Stimulated activated CD8-positive, alpha-beta memory T cell treated with anti-CD3 and anti-CD28 coated beads, Interleukin-12 subunit alpha, Interleukin-12 subunit beta, amount 100 ng/mL, for 24 hours (primary cell): ENCODE data around the gene PDGFRA.

Source experiments
- DNase-seq: peaks from one replicate; pipeline ENCODE4 v3.0.0-alpha.2; 2020; ENCODE audit errors: extremely low read depth

The PDGFRA gene

DNA sequence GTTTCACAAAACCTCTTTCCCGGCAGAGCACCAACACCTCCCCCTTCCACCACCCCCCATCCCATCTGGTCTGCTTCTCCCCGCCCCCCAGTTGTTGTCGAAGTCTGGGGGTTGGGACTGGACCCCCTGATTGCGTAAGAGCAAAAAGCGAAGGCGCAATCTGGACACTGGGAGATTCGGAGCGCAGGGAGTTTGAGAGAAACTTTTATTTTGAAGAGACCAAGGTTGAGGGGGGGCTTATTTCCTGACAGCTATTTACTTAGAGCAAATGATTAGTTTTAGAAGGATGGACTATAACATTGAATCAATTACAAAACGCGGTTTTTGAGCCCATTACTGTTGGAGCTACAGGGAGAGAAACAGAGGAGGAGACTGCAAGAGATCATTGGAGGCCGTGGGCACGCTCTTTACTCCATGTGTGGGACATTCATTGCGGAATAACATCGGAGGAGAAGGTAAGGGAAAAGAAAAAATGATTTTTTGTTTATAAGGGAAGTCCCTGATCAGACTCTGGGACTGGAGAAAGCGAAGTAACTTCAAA lies at the start of gene PDGFRA:
Gene PDGFRA, plus strand, starts transcription at position 333 of the 541 bp plus-strand sequence. CDS start 29,476 bp downstream, outside the sequence.
- no peak for DNase-seq

DNA sequence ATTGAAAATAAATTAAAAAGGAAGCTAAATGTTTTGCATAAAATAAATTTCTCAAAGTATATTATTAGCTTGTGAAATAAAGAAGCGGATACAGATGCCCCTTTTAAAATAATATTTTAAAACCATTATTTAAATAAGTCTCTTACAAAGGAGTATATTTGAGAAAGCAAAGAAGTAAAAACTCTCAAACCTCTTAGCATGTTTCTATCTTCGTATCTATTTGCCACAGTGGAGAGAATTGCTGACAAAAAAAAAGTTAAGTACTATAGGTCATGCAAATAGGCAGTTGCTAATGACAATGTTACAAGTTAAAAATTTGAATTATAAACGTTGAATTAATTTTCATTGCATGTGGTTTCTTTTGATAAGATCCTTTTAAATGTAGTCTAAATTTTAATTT lies 44.5 kb upstream of the PDGFRA start:
- no peak for DNase-seq

DNA sequence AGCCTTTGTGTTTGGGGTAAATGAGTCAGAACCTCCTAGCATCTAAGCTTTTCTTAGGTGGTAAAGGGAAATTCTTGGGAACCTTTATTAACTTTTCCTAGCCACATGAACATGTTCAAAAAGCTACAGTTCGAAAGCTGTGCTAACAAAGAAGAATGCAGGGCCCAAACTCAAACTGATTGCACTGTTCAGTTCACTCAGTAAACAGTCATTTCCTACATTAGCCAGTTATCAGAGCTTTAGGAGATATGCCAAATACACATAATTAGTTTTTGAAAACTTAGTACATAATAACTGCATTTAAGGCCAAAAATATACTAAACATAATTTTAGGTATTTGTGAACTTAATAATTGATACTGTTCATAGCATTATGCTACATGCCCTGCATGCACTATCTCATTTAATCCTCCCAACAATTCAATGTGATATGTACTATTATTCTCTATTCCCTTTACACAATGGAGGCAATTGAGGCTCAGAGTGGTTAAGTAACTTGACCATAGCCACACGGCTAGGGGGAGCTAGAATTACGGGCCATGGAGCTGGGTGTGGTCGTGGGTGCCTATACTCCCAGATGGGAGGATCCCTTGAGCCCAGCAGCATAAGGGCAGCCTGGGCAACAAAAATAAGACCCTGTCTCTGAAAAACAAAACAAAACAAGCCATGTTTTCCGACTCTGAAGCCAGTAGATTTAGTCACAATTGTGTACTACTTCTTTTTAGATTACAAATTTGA lies 43.9 kb upstream of the PDGFRA start:
- no peak for DNase-seq

DNA sequence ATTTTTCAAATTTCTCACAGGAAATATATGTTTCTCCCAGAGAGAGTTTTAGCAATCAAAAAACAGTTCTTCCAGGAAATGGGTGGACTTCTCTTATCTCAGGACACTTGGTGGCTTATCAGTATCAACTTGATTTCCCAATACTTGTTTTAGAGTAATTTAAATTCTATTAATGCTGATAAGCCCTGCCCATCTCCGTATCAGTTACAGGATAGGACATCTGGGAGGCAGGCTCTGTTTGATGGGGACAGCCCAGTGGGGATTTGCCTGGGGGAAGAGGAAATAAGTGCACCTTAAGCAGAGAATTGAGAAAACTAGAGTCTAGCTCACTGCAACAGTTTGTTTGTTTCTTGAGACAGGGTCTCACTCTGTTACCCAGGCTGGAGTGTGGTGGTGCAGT lies 43.2 kb upstream of the PDGFRA start:
- DNase-seq: no peak

DNA sequence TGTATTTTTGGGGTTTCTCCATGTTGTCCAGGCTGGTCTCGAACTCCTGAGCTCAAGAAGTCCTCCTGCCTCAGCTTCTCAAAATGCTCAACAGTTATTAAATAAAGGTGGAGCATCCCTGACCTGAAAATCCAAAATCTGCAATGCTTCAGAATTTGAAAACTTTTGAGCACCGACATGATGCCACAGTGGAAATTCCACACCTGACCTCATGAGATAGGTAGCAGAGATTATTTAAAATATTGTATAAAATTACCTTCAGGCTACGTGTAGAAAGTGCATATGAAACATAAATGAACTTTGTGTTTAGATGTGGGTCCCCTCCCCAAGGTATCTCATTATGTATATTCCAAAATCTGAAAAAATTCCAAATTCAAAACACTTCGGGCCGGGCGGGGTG lies 42.7 kb upstream of the PDGFRA start:
- no peak for DNase-seq

DNA sequence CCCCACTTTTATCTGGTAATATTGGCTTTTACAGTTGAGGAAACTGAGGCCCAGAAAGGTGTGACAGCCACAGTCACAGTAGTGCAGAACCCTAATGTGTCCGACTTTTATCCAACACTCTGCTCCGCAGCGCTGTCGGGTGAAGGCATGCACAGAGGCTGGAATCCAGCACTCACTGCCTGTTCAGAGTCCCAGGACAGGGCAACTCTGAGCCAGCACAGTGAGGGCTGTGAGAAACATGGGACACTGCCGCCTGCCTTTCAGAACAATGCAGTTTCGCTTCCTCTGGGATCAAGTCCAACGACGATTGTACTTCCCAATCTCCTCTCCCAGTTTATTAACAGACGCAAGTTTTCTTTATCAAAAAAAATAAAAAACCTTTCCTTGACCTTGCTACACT lies 41.9 kb upstream of the PDGFRA start:
- no peak for DNase-seq

DNA sequence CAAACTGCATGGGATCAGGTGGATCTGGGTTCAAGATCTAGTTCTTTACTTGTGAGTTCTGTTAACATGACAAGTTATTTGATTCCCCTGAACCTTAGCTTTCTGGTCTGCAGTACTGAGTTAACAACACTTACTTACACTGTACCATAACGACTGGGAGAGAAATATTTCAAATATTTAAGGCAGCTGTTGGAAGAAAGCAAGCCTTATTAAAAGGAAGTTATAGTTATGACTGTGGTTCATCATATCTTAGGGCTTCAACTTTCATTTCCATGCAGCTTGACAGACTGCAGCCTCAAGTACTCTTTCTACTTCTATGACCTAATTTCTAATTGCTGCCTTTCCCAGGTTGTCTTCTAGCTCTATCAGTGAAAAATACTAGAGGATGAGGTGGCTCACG lies 40.0 kb upstream of the PDGFRA start:
- DNase-seq: no peak

DNA sequence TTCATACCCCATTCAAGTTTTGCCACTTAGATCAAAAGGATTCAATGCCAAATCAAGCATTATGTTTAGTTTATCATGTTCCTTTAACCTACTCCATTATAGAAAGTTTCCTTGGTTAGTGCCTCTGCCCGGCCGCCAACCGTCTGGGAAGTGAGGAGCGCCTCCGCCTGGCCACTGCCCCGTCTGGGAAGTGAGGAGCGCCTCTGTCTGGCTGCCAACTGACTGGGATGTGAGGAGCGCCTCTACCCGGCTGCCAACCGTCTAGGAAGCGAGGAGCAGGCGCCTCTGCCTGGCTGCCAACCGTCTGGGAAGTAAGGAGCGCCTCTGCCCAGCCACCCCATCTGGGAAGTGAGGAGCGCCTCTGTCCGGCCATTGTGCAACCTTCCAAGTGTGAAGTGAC lies 36.3 kb upstream of the PDGFRA start:
- DNase-seq: no peak

DNA sequence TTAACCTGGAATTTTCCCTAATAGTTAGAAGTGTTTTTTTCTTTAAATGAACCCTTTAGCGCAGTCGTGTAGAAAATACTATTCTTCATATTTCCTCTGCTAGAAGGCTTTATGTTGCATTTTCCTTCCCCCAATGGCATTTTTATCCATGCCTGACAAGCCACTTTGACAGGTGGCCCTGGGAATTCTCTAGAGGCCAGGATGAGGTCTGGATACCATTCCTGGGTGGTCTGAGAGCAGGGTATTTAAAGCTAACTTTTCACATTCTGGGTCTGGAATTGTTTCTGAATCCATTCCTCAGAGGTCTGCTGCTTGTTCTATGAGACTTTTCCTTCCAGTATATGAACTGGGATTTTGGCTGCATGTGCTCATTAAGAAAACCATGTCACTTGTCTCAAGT lies 31.2 kb upstream of the PDGFRA start:
- DNase-seq: no peak

DNA sequence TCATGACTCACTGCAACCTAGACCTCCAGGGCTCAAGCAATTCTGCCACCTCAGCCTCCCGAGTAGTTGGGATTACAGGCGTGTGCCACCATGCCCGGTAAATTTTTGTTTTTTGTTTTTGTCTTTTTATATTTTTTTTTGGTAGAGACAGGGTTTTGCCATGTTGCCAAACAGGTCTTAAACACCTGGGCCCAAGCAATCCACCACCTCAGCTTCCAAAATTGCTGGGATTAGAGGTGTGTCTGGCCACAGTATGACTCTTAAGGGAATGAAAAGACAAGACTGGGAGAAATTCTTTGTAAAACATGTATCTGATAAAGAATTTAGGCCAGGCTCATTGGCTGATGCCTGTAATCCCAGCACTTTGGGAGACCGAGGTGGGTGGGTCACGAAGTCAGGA lies 29.2 kb upstream of the PDGFRA start:
- DNase-seq: no peak

DNA sequence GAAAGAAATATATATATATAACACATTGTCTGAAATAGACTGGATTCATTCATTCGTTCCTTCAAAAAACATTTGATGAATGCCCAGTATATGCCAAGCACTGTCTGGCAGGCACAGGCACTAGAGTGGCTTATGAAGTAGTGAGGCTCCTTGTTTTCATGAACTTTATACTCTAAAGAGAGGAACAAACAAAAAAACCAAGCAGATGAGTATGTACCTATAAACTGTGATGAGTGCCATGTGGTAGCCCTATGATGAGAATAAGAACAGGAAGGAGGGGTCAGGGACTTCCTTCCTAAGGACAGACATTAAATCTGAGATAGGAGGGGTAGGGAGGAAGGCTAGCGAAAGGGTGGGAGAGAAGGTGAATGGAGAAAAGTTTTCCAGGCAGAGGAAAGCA lies 19.5 kb upstream of the PDGFRA start:
- no peak for DNase-seq

DNA sequence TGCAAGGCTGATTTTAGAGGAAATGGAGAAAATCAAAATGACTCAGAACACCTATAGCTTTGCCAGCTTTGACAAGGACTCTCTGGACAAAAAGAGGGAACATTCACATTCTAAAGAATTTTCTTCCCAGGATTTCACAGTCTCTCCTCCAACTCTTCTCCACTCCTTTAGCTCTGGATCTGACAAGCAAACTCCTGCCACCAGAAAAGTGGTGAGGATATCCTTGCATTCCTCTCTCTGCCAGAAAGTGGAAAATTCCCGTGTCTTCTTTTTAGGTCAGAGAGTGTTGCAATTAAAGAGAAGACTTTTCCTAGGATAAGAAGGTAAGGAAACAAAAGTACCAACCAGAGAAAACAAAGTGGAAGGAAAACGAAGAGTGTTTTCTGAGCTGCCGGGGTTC lies 16.1 kb upstream of the PDGFRA start:
- DNase-seq: no peak

DNA sequence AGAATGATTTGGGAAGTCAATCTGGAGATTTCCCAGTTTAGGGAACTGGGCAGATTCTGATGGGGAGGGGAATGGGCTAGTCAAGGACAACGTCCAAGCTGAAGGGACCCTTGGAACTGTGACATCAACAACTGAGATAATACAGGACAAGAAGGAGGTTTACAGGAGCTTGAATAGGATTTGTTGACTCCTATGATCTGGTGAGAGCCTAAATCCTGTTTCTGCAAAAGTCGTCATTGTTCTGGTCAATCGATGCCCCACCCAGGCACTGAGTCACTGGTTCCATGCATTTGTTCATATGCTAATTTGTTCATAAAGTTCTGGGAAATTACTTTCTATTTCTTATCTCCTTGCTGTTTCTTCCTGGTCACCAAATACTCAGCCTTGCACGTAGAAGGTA lies 15.3 kb upstream of the PDGFRA start:
- no peak for DNase-seq

DNA sequence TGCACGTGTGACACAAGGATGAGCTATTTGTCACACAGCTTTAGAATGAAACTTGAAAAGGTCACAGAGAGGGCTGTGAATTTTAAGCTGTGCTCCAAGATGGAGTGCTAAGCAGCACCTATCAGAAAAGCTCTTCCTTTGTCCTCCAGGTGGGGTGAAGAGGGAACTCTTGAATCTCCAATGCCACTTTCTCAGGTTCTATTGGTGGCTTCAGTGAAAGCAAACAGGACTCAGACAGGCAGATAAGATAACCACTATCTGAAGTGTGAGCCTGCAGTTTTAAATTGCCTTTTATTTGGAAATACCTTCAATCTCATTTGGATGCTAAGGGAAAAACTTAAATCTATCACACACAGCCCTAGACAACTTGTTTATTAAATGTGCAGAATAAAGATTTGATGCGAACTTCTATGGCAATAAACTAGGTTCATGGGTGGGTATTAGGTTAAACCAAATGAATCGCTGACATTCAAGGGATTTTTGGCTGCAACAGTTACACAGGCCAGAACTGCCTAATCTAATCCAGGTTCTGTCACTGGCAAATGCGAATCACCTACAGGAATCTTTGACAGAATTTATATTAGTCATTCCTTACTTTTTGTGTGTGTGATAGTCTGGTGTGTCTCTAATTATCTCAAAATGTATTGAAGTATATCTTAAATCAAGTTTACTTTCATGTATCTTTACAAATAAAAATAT lies 13.6 kb upstream of the PDGFRA start:
- DNase-seq: no peak

DNA sequence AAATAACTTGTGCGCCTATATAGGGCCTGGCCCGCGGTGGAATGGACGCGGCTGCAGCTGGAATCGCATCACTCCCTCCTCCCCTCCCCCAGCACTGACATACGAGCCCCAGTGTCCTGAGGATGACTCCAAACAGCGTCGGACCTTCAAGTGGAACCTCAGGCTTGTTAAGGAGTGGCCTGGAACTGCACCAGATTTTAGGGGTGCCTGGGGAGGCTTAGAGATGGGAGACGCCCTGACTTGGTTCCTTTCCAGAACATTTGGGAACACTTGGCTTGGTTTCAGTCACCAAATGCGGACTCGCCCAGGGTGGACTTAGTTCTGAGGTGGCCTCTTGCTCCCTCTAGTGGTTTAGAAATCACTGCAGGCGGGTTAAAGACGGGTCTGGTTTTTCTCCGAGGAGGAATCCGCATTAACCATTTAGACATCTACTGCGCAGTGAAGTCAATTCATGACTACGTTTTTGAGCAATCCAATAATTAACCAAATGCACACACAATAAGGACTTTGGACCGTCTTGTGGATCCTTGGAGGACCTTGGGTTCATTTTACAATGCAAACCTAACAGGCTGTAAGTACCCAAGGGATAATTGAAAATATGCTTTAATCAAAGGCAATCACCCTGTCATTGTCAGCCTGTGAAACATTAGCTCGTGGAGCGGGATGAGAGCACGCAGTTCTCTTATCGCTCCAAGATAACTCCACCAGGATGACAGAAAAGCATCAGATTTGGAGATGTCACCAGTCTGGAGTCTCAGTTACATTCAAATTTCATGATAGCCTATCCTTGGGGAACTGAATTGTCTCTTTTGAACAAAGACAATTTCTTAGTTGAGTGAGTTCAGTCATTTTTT lies 11.2 kb upstream of the PDGFRA start:
- DNase-seq: no peak

DNA sequence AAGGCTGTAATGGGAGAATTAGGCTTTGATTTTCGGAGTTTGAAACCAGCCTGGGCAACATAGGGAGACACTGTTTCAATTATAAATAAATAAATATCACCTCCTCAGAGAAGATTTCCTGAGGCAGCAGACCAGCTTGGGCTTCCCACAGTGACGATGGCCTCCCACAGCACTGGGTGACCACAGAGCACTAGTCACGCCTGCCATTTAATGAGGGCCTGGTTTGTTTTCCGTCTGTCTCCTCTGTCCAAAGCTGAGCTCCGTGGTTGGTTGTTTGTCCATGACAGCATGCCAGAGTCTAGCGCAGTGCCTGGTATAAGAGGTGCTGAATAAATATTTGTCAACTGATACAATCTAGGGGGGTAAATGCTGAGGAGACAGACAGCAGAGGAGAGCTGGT lies 10.4 kb upstream of the PDGFRA start:
- DNase-seq: no peak

DNA sequence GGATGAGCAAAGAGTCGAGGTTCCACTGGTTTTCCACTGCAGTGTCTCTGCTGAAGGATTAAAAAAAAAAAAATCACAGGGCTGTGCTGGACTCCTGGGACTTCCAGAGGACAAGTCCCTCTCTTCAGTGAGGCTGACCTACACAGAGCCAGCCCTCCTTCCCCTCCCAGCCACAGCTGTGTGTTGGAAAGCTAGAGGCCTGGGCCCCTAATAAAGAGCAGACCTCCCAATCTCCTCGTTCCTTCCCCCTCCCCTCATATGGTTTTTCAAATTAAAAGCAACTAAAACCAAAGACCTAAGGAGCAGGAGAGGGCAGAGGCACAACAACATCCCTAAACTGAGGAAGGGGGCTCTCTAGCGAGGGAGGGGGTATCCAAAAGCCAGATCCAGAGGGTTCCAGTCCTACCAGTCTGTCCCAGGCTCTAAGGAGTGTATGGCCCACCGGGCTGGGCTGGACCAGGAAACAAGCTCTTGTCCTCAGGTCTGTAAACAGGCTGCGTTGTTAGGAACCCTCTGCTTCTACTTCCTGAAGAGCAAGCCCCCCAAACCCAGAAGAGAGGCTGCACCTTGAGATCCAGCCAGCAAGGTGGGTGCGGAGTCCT lies 4.0 kb upstream of the PDGFRA start:
- DNase-seq: no peak

DNA sequence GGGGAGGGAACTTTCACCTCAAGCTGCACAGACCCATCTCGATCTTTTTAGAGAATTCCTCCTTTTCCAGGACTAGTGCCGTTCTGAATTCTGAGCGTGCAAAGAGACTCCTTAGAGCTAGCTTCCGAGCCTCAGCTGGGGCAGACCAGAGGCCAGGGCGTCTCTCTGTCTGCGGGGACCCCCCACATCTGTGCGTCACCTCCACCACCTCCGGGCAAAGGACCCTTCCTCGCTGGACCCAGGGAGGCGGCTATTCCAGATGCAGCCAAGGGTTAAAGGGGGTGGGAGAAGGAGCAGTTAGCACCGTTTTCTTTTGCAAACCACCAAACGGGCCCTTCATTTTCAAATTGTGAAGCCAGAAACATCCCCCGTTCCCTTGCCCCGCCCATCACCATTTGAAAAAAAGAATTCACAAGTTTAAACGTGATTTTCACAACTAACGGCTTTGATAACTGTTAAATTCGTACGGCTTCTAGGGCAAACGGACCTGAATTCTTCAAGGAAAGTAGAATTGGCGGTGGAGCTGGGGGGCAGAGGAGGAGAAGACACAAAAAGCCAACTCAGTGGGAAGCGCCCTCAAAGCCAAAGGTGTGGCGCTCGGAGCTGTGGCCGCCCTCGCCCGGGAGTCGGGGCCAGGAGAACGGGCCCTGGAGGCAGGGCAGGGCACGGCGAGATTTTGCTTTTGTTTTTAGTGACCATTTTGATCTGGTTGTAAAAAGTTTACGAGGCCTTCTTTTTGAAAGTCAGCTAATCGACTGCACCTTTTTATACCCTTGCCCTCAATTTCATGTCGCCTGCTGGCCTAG lies 3.3 kb upstream of the PDGFRA start:
- no peak for DNase-seq

DNA sequence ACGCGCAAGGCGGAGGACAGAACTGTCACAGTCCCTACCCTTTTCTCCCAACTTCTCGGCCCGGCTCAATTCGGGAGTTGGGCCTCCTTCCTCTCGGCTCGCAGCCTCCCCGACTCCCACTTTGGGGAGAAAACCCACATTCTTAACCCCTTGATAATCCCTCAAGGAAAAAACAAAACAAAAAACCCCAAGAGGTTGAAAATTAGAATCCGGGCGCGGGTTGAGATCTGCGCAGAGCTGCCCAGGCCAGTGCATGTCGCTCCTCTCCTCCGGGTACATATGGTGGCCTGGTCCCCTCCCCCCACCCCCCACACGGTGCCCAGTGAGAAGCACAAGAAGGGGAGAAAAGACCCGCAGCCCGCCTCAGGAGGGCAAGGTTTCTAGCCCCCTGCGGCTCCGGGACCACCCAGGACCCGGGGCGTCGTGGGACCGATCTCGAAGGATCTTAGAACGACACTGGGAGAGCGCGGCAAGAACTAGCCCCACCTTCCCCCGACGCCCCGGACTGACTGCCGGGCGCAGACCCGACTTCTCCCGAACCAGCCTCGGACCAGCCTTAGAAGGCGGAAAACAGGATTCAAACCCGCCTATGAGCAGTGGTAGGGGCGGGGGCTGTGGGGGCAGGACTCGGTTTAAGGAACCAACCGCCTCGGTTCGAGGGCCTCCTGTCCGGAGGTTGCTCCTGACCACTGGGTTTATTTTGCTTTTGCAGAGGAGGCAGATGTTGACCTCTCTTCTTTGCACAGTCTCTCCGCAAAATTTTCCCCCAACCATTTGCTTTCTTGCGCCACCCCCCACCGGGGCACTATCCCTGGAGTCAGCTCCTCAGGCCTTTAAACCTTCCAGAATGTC lies 2.5 kb upstream of the PDGFRA start:
- no peak for DNase-seq
